Progenitor cell of endocrine pancreas (in vitro differentiated cells): ENCODE results near the gene ZBTB1. TPM values are rescaled to one million over a fixed set of nuclear protein-coding genes. Genes with fewer than 3 reads are reported as not detected.

Experiments
- DNase-seq: peaks from one replicate; pipeline ENCODE4 v3.0.0; 2021; ENCODE audit warnings: low spot score; ENCODE audit not compliant: unreplicated experiment
- H3K27ac Mint-ChIP-seq: 2 replicates; pipeline ENCODE4 v1.8.0; 2021; ENCODE audit warnings: mild to moderate bottlenecking, moderate library complexity, mixed read lengths
- H3K27me3 Mint-ChIP-seq: 2 replicates; pipeline ENCODE4 v1.8.0; 2021; ENCODE audit warnings: mixed read lengths
- H3K36me3 Mint-ChIP-seq: 2 replicates; pipeline ENCODE4 v1.8.0; 2022; ENCODE audit warnings: mixed read lengths; ENCODE audit not compliant: insufficient read depth
- H3K4me1 Mint-ChIP-seq: 2 replicates; pipeline ENCODE4 v1.8.0; 2021; ENCODE audit warnings: low read depth, mixed read lengths
- H3K4me3 Mint-ChIP-seq: 2 replicates; pipeline ENCODE4 v1.8.0; 2021; ENCODE audit warnings: low read depth, mild to moderate bottlenecking, moderate library complexity, mixed read lengths
- H3K9me3 Mint-ChIP-seq: 2 replicates; pipeline ENCODE4 v1.8.0; 2021; ENCODE audit warnings: low read depth, mixed read lengths
- total RNA-seq: library from RNA; stranded (reverse); gene quantifications from 2 replicates; pipeline ENCODE4 v1.2.1, GENCODE V29; 2021
- TF ChIP-seq, protein P1 (sequence below): fragments of 200-600 bp; sonication (generic); IDR thresholded peaks from one replicate; pipeline ENCODE4 v1.5.0; 2021; ENCODE audit warnings: antibody characterized with exemption, mild to moderate bottlenecking; ENCODE audit not compliant: unreplicated experiment

ZBTB1 gene
- total RNA-seq, 1 donor from 2014 or later = 43.6 TPM

DNA sequence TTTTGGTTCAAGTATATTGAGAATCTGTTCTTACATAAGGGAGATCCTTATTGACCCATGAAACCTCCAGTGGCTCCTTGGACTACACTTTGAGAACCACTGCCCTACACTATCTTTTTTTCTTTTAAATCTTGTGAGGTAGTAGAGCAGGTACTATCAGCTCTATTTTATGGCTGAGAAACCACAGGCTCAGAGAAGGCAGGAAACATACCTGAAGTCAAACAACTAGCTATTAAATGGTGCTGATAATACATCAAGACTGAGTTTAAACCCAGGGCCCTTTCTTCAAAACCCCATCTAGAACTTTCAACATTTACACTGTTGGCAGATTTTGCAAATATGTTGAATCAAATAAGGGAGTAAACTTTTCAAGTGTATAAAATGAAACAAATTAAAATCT lies 7.8 kb upstream of the ZBTB1 start:
- Mint-ChIP-seq H3K4me1 (peaks cover 8% of the 10 kb centered on the region), H3K36me3 (peaks cover 1% of the 10 kb centered on the region), H3K9me3 (no peaks in the 10 kb centered on the region), H3K4me3 (no peak overlapping the region), H3K27ac (no peak overlapping the region), H3K27me3 (no peaks in the 10 kb centered on the region)
- TF ChIP-seq, protein P1, sequence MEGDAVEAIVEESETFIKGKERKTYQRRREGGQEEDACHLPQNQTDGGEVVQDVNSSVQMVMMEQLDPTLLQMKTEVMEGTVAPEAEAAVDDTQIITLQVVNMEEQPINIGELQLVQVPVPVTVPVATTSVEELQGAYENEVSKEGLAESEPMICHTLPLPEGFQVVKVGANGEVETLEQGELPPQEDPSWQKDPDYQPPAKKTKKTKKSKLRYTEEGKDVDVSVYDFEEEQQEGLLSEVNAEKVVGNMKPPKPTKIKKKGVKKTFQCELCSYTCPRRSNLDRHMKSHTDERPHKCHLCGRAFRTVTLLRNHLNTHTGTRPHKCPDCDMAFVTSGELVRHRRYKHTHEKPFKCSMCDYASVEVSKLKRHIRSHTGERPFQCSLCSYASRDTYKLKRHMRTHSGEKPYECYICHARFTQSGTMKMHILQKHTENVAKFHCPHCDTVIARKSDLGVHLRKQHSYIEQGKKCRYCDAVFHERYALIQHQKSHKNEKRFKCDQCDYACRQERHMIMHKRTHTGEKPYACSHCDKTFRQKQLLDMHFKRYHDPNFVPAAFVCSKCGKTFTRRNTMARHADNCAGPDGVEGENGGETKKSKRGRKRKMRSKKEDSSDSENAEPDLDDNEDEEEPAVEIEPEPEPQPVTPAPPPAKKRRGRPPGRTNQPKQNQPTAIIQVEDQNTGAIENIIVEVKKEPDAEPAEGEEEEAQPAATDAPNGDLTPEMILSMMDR = no peak
- DNase-seq = no peak

DNA sequence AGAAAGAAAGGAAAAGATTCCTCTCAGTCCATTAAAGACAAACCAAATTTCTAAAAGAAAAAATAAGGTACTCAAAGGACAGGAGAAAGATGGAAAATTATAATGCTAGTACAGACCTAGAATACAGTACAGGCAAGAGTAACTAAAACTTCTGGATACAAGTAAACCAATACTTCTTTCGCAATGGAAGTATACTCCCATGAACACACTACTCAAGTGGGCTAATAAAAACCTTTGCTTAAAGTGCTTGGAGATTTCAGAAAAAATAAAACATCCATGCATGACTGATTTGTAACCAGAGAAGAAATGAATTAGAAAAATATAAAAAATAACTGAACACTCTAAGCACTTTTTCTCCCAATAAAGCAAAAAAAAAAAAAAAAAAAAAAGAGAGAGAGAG lies 4.5 kb upstream of the ZBTB1 start:
- H3K27ac Mint-ChIP-seq = no peak overlapping the region
- no peaks in the 10 kb centered on the region for H3K27me3 Mint-ChIP-seq
- no peak overlapping the region for H3K4me3 Mint-ChIP-seq

DNA sequence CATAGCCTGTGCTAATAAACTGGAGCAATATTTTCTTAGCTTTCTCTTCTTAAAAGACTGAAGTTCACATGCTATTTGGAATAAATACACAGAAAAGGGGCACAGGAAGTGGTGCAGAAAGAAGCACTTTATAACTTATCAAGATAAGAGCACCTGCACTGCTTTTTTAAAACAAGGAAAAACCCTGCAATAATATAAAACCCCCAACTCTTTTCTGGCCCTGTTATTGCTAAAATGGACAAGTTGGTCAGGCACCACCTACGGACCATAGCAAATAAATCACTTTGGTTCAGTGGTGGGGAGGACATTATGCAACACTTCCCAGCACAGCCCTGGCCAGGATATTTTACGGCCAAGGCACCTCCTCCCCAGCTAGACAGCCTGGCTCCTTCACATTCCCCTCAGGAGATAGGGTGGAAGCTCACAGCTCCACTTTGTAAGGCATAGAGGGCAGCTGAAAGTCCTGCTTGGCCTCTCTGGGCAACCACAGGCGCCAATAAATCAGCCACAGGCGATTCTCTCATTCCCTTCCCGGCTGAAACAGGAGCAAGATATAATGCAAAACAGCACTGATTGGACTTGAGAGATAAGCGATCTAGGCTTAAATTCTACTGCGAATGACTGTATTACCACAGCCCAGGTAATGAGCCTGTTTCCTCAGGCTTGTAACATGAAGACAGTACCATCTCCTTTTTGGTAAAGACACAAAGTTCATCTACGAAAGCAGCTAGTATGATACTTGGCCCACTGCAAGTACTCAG lies 3.0 kb upstream of the ZBTB1 start:
- Mint-ChIP-seq H3K36me3 (no peaks in the 10 kb centered on the region), H3K4me1 (peaks cover 27% of the 10 kb centered on the region), H3K27ac (no peak overlapping the region), H3K27me3 (no peaks in the 10 kb centered on the region), H3K9me3 (no peaks in the 10 kb centered on the region), H3K4me3 (peak overlapping the region; percentile 77)
- TF ChIP-seq, protein P1 = no peak
- no peak for DNase-seq

More for the DNA sequence above, 4.5 kb upstream of the ZBTB1 start:
- Mint-ChIP-seq H3K4me1 (peaks cover 19% of the 10 kb centered on the region), H3K9me3 (no peaks in the 10 kb centered on the region), H3K36me3 (no peaks in the 10 kb centered on the region)
- DNase-seq = no peak
- TF ChIP-seq, protein P1 = no peak

DNA sequence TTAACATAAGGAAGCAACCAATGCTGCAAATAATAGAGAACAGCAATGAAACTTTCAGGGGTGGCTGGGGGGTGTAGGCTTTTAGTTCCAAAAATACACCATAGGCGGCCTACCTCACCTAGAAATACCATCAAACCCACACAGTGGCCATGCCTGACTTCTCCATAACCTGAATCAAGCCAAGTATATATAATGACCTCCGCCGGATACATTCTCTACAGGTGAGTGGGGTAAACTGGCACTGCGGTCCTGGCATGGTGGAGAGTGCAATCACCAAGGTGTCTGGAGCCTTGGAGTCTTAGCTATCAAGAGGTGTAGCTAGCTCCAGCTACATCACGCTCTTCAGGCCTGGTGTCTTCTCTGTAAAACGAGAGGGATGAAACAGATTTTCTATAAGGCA lies 2.1 kb upstream of the ZBTB1 start:
- no peak for DNase-seq
- Mint-ChIP-seq H3K36me3 (no peaks in the 10 kb centered on the region), H3K27ac (peak overlapping the region; percentile 93), H3K4me1 (peaks cover 32% of the 10 kb centered on the region), H3K9me3 (no peaks in the 10 kb centered on the region), H3K4me3 (peak overlapping the region; percentile 77), H3K27me3 (no peaks in the 10 kb centered on the region)
- TF ChIP-seq, protein P1 = no peak

DNA sequence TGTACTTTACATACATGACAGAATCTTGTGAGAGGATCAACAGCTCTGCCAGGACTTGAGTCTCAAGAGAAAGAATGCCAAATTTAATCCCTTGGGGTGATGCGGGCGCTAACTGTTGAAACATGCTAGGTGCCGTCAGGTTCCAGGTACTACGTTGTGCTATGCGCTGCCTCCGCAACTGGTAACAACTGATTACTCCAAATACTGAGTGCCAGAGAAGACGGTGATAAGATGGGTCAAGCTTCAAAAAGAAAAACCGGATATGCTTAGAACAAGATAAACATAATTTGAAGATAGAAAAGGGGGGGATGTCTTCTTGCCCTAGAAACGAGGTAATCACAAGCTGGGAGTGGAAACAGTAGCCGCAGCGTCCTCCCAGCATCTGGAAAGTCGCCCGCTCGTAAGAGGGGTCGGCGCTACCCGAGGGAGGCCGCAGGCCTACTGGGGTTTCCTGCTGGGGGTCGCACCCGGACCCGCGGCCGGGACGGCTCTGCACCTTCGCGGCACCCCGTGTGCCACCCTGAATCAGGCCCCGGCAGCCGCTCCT lies 1.6 kb upstream of the ZBTB1 start:
- no peak for DNase-seq
- Mint-ChIP-seq H3K36me3 (no peaks in the 10 kb centered on the region), H3K4me3 (peak overlapping the region; percentile 77), H3K27me3 (no peaks in the 10 kb centered on the region), H3K9me3 (no peaks in the 10 kb centered on the region), H3K27ac (peak overlapping the region; percentile 97), H3K4me1 (peaks cover 35% of the 10 kb centered on the region)
- TF ChIP-seq, protein P1 = no peak
